Activated CD8-positive, alpha-beta T cell treated with anti-CD3 and anti-CD28 coated beads for 36 hours (primary cell): ENCODE data around the gene SCML2. TPM values are rescaled to one million over a fixed set of nuclear protein-coding genes. Genes with fewer than 3 reads are reported as not detected.
"Not testable (repeated sequence)": the region's sequence is repeated elsewhere in the genome, so short reads cannot be mapped to it uniquely, and the experiment has no call there.

Source experiments
- ATAC-seq: fragments of 200-7000 bp; cut with Tn5 transposase; one replicate; pipeline ENCODE4 v1.10.0; 2021; ENCODE audit warnings: mild to moderate bottlenecking, moderate library complexity
- CTCF ChIA-PET: fragments of 350-600 bp; sonication (Branson Sonifier 250); formaldehyde crosslinking; loops from one replicate; lab custom pipeline; 2021; ENCODE audit warnings: antibody characterized with exemption; lab: Charles Lee
- POLR2A ChIA-PET: fragments of 350-600 bp; sonication (Branson Sonifier 250); formaldehyde crosslinking; loops from one replicate; lab custom pipeline; 2021; ENCODE audit warnings: antibody characterized with exemption; lab: Charles Lee
- DNase-seq: peaks from one replicate; pipeline ENCODE4 v3.0.0-alpha.2; 2020
- H3K27ac Mint-ChIP-seq: one replicate; pipeline ENCODE4 v1.8.0; 2021; ENCODE audit warnings: mild to moderate bottlenecking, mixed read lengths
- H3K27me3 Mint-ChIP-seq: one replicate; pipeline ENCODE4 v1.8.0; 2021; ENCODE audit warnings: mixed read lengths
- H3K36me3 Mint-ChIP-seq: one replicate; pipeline ENCODE4 v1.8.0; 2021; ENCODE audit warnings: low read depth, mixed read lengths
- H3K4me1 Mint-ChIP-seq: one replicate; pipeline ENCODE4 v1.8.0; 2021; ENCODE audit warnings: low read depth, mixed read lengths
- H3K4me3 Mint-ChIP-seq: one replicate; pipeline ENCODE4 v1.8.0; 2021; ENCODE audit warnings: mild to moderate bottlenecking, moderate library complexity, mixed read lengths
- H3K9me3 Mint-ChIP-seq: one replicate; pipeline ENCODE4 v1.8.0; 2021; ENCODE audit warnings: mixed read lengths
- intact Hi-C: fragments of 100-400 bp; cut with micrococcal nuclease; formaldehyde crosslinking; loops from one replicate; pipeline ENCODE4 v1.10.0; 2022
- total RNA-seq, 2 experiments: library from RNA; stranded (reverse); gene quantifications; one replicate each; pipeline ENCODE4 v1.2.3, GENCODE V29; 2021
- TF ChIP-seq, protein P1 (sequence below): fragments of 200-600 bp; IDR thresholded peaks from one replicate; pipeline ENCODE4 v1.8.0; 2022; ENCODE audit warnings: antibody characterized with exemption, mild to moderate bottlenecking

SCML2 gene
- total RNA-seq, 2 experiments from 2014 or later, result 2.5 to 3.1 TPM

DNA sequence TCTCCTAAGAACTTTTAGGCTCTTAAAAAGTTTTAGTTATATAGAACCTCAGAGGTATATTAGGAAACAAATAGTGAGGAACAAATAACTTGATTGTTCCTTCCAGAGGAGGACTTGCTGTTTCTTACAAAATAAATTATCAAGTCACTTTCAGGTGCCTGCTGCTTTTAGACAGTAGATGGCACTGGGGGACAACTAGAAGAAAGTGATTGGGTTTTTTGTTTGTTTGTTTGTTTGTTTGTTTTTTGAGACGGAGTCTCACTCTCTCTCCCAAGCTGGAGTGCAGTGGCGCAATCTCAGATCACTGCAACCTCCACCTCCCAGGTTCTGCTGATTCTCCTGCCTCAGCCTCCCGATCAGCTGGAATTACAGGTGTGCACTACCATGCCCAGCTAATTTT is 35.5 kb upstream of the SCML2 start:
- DNase-seq, result no peak
- Mint-ChIP-seq H3K27ac (no peak overlapping the region), H3K4me1 (no peaks in the 10 kb centered on the region), H3K4me3 (no peak overlapping the region), H3K36me3 (no peaks in the 10 kb centered on the region), H3K9me3 (no peaks in the 10 kb centered on the region), H3K27me3 (no peaks in the 10 kb centered on the region)
- ChIA-PET CTCF (interaction anchor here (1.0 to 1.1 kb wide), 2 partner anchors 497 to 944 kb away, joined by 3 read pairs; no protein-coding TSS in a partner anchor), POLR2A (no interaction called here)
- TF ChIP-seq, protein P1, sequence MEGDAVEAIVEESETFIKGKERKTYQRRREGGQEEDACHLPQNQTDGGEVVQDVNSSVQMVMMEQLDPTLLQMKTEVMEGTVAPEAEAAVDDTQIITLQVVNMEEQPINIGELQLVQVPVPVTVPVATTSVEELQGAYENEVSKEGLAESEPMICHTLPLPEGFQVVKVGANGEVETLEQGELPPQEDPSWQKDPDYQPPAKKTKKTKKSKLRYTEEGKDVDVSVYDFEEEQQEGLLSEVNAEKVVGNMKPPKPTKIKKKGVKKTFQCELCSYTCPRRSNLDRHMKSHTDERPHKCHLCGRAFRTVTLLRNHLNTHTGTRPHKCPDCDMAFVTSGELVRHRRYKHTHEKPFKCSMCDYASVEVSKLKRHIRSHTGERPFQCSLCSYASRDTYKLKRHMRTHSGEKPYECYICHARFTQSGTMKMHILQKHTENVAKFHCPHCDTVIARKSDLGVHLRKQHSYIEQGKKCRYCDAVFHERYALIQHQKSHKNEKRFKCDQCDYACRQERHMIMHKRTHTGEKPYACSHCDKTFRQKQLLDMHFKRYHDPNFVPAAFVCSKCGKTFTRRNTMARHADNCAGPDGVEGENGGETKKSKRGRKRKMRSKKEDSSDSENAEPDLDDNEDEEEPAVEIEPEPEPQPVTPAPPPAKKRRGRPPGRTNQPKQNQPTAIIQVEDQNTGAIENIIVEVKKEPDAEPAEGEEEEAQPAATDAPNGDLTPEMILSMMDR, result no peak
- ATAC-seq, result no peak
- intact Hi-C loops, result loop anchor here (2.0 kb wide), 1 partner anchor 945 kb away; no protein-coding TSS in a partner anchor

DNA sequence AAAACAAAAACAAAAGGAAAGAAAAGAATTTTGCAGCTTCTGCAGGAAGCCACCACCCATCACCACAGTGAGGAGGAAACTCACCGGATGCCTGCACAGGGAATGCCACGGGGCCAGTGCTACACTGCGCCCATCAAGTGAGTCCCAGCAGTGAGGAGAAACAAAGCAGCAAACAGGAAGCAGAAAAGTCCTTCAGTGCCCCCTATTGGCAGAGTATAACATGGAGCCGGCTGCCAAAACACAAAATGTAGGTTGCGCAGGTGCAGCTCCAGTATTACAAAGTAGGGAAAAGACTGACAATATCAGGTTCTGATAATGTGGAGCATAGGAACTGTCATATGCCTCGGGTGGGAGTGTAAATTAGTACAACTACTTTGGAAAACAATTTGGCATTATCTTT is 23.3 kb upstream of the SCML2 start:
- intact Hi-C loops, result no loop called here
- ChIA-PET POLR2A (no interaction called here), CTCF (interaction anchor here (0.7 to 1.3 kb wide), 6 partner anchors 8 to 633 kb away, joined by 3 to 5 read pairs (median 3); no protein-coding TSS in a partner anchor)
- DNase-seq (peak; percentile 29), ATAC-seq (peak; percentile 47)
- H3K27me3 Mint-ChIP-seq, result no peaks in the 10 kb centered on the region
- H3K9me3 Mint-ChIP-seq, result no peaks in the 10 kb centered on the region
- no peak overlapping the region for H3K27ac Mint-ChIP-seq
- H3K4me1 Mint-ChIP-seq, result peaks cover 2% of the 10 kb centered on the region
- no peak overlapping the region for H3K4me3 Mint-ChIP-seq
- no peaks in the 10 kb centered on the region for H3K36me3 Mint-ChIP-seq
- TF ChIP-seq, protein P1, result peak; percentile 64

DNA sequence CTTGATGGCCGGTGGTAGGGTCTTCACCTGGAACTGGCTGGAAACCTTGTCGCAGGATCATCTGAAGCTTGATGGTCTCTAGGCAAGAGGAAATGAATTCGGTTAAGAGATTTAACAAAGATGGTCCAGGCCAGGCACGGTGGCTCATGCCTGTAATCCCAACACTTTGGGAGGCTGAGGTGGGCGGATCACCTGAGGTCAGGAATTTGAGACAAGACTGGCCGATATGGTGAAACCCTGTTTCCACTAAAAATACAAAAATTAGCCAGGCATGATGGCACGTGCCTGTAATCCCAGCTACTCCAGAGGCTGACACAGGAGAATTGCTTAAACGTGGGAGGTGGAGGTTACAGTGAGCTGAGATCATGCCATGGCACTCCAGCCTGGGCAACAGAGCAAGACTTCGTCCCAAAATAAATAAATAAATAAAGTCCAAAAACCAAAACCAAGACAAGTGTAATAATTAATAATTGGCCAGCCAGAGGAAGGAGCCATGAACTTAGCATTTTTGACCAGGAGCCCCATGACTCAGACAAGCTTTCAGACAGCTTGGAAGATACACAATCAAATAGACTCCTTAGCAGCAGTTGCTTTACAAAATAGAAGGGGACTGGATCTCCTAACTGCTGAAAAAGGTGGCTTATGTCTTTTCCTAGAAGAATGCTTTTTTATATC is 20.8 kb upstream of the SCML2 start:
- H3K27ac Mint-ChIP-seq, H3K36me3 Mint-ChIP-seq, CTCF ChIA-PET, H3K4me3 Mint-ChIP-seq, H3K9me3 Mint-ChIP-seq, DNase-seq, ATAC-seq, H3K4me1 Mint-ChIP-seq, intact Hi-C loops, POLR2A ChIA-PET, H3K27me3 Mint-ChIP-seq: not testable (repeated sequence)

DNA sequence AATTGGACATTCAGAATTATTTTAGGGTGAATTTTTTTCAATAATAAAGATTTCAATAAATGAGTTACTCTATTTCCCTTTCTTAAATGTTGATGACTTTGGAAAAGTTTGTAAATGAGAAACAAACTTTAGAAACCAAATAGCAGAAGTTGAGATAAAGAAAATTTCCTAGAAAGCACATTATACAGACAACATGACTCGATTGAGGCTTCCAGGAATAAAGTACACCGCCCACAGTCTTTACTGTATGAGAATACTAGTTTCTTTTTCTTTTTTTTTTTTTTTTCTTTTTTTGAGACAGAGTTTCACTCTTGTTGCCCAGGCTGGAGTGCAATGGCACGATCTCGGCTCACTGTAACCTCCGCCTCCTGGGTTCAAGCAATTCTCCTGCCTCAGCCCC is 14.6 kb upstream of the SCML2 start:
- H3K4me1 Mint-ChIP-seq, H3K27me3 Mint-ChIP-seq, intact Hi-C loops, H3K27ac Mint-ChIP-seq, ATAC-seq, DNase-seq, H3K36me3 Mint-ChIP-seq, H3K4me3 Mint-ChIP-seq, POLR2A ChIA-PET, H3K9me3 Mint-ChIP-seq: not testable (repeated sequence)
- CTCF ChIA-PET, result interaction anchor here (1.4 kb wide), 1 partner anchor 9 kb away, joined by 3 read pairs; no protein-coding TSS in a partner anchor

DNA sequence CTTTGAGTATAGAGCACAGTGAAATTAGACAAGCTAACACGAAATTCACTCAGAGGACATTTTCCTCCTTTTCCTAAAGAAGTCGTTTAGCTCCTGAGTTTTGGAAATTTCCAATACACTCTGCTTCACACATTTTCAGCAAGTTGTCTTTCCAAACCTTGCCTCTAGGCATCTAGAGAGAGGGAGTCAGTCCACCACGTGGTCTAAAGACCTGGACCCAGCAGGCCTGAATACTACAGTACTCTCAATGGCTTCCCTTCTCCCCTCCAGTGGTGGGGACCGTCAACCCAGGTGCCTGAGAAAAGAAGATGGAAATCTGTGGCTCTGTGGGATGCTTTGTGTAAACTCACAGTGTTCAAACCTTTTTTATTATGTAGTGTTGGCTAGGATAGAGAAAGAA is 13.9 kb upstream of the SCML2 start:
- no peaks in the 10 kb centered on the region for H3K36me3 Mint-ChIP-seq
- TF ChIP-seq, protein P1, result no peak
- H3K4me1 Mint-ChIP-seq, result no peaks in the 10 kb centered on the region
- ChIA-PET POLR2A (no interaction called here), CTCF (interaction anchor here (1.0 kb wide), 1 partner anchor 14 kb away, joined by 4 read pairs; the partner anchor contains the start of gene SCML2)
- H3K27ac Mint-ChIP-seq, result no peak overlapping the region
- intact Hi-C loops, result no loop called here
- ATAC-seq (no peak), DNase-seq (no peak)
- no peaks in the 10 kb centered on the region for H3K27me3 Mint-ChIP-seq
- no peak overlapping the region for H3K4me3 Mint-ChIP-seq
- no peaks in the 10 kb centered on the region for H3K9me3 Mint-ChIP-seq

DNA sequence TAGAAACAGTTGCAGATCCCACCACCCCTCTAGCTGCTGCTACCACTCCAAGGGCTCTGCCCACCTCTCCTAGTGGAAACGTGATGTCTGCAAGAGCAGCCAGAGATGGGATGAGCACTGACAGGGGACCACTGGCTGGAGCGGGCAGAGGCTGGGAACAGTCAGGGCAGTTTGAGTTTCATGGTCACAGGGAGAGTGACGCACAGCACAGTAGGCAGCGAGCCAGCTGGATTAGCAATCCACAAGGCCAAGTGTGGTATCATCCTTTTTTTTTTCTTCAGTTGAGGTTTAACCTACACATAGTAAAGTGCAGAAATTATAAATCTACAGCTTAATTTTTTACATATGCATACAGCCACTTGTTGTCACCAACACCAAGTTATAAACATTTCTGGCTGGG is 6.4 kb upstream of the SCML2 start:
- CTCF ChIA-PET, result no interaction called here
- no peak for ATAC-seq
- no peaks in the 10 kb centered on the region for H3K36me3 Mint-ChIP-seq

More for the DNA sequence above, 6.4 kb upstream of the SCML2 start:
- POLR2A ChIA-PET, result no interaction called here
- no peak overlapping the region for H3K27ac Mint-ChIP-seq
- TF ChIP-seq, protein P1, result no peak
- H3K27me3 Mint-ChIP-seq, result peaks cover 1% of the 10 kb centered on the region
- no peak for DNase-seq
- intact Hi-C loops, result no loop called here
- no peaks in the 10 kb centered on the region for H3K4me1 Mint-ChIP-seq
- H3K4me3 Mint-ChIP-seq, result no peak overlapping the region
- no peaks in the 10 kb centered on the region for H3K9me3 Mint-ChIP-seq
